Measurements from ENCODE around the gene DLEC1.
A peak's percentile ranks its signal among the peaks of the same experiment; 100 is the strongest.

The DLEC1 gene

GRCh38 chr3:38107911-38108648, 69.1 kb downstream of the DLEC1 start:
- no peak for DNase-seq (ENCODE audit: low read depth in 2 of 2, low spot score in 1 of 2)

GRCh38 chr3:38108649-38109579, 69.9 kb downstream of the DLEC1 start:
- no peak for DNase-seq (ENCODE audit: low read depth in 2 of 2, low spot score in 1 of 2)

GRCh38 chr3:38109580-38110313, 70.7 kb downstream of the DLEC1 start:
- DNase-seq (ENCODE audit: low read depth in 2 of 2, low spot score in 1 of 2), result no peak

- no peak for DNase-seq (ENCODE audit: low read depth in 2 of 2, low spot score in 1 of 2)
These were observed 71.5 kb downstream of the DLEC1 start for GRCh38 chr3:38110314-38111050.

- no peak for DNase-seq (ENCODE audit: low read depth in 2 of 2, low spot score in 1 of 2)
These were observed 72.2 kb downstream of the DLEC1 start for GRCh38 chr3:38111201-38111600.

- no peak for DNase-seq (ENCODE audit: low read depth in 2 of 2, low spot score in 1 of 2)
These were observed 72.8 kb downstream of the DLEC1 start for GRCh38 chr3:38111696-38112377.

- DNase-seq (ENCODE audit: low read depth in 2 of 2, low spot score in 1 of 2), result no peak
These were observed 73.4 kb downstream of the DLEC1 start for GRCh38 chr3:38112378-38112761.

GRCh38 chr3:38114052-38114874, 75.3 kb downstream of the DLEC1 start:
- DNase-seq (ENCODE audit: low read depth in 2 of 2, low spot score in 1 of 2), result no peak

GRCh38 chr3:38114875-38115644, 76.1 kb downstream of the DLEC1 start:
- DNase-seq (ENCODE audit: low read depth in 2 of 2, low spot score in 1 of 2), result no peak

- DNase-seq (ENCODE audit: low read depth in 2 of 2, low spot score in 1 of 2), result no peak
These were observed 76.8 kb downstream of the DLEC1 start for GRCh38 chr3:38115645-38116427.

GRCh38 chr3:38116471-38117162, 77.6 kb downstream of the DLEC1 start:
- no peak for DNase-seq (ENCODE audit: low read depth in 2 of 2, low spot score in 1 of 2)

- no peak for DNase-seq (ENCODE audit: low read depth in 2 of 2, low spot score in 1 of 2)
These were observed 78.2 kb downstream of the DLEC1 start for GRCh38 chr3:38117163-38117716.

GRCh38 chr3:38117748-38118420, 78.9 kb downstream of the DLEC1 start:
- DNase-seq (ENCODE audit: low read depth in 2 of 2, low spot score in 1 of 2), result peak; percentile 34 to 57

- DNase-seq (ENCODE audit: low read depth in 2 of 2, low spot score in 1 of 2), result no peak
These were observed 79.6 kb downstream of the DLEC1 start for GRCh38 chr3:38118421-38119247.

- DNase-seq (ENCODE audit: low read depth in 2 of 2, low spot score in 1 of 2), result no peak
These were observed 80.2 kb downstream of the DLEC1 start for GRCh38 chr3:38119248-38119544.

Data from stimulated activated CD8-positive, alpha-beta memory T cell treated with anti-CD3 and anti-CD28 coated beads, Interleukin-4, amount 100 ng/mL, for 4 hours (primary cell).